Activated CD8-positive, alpha-beta memory T cell treated with anti-CD3 and anti-CD28 coated beads for 48 hours (primary cell): ENCODE results near the gene DRD4.
"Not testable (repeated sequence)": the region's sequence is repeated elsewhere in the genome, so short reads cannot be mapped to it uniquely, and the experiment has no call there.

Experiments used
- DNase-seq, 3 experiments: peaks; one replicate each; pipeline ENCODE4 v3.0.0-alpha.2; 2020; ENCODE audit warnings: low read depth in 2 of 3, low spot score in 2 of 3

DRD4 gene

GRCh38 chr11:673866-674265 lies 36.8 kb downstream of the DRD4 start:
- DNase-seq, result no peak

GRCh38 chr11:674406-674805 lies 37.3 kb downstream of the DRD4 start:
- no peak for DNase-seq

GRCh38 chr11:678297-678696 lies 41.2 kb downstream of the DRD4 start:
- DNase-seq, result no peak

GRCh38 chr11:679271-680207 lies 42.5 kb downstream of the DRD4 start:
- DNase-seq, result no peak

GRCh38 chr11:680476-680875 lies 43.4 kb downstream of the DRD4 start:
- DNase-seq, result no peak

- no peak for DNase-seq
These were observed 43.9 kb downstream of the DRD4 start for GRCh38 chr11:680970-681369.

GRCh38 chr11:686451-687243 lies 49.6 kb downstream of the DRD4 start:
- DNase-seq, result no peak

- no peak for DNase-seq
These were observed 50.7 kb downstream of the DRD4 start for GRCh38 chr11:687751-688150.

- DNase-seq, result no peak
These were observed 51.6 kb downstream of the DRD4 start for GRCh38 chr11:688681-689080.

GRCh38 chr11:689625-690024 lies 52.6 kb downstream of the DRD4 start:
- DNase-seq, result no peak

- not testable (repeated sequence) for DNase-seq
These were observed 53.2 kb downstream of the DRD4 start for GRCh38 chr11:690244-690643.
